CD1c-positive myeloid dendritic cell (primary cell): ENCODE data around the gene ISG20L2.

Experiments
- DNase-seq: peaks from one replicate; pipeline ENCODE4 v3.0.0-alpha.2; 2016; ENCODE audit errors: extremely low spot score

Gene ISG20L2

DNA sequence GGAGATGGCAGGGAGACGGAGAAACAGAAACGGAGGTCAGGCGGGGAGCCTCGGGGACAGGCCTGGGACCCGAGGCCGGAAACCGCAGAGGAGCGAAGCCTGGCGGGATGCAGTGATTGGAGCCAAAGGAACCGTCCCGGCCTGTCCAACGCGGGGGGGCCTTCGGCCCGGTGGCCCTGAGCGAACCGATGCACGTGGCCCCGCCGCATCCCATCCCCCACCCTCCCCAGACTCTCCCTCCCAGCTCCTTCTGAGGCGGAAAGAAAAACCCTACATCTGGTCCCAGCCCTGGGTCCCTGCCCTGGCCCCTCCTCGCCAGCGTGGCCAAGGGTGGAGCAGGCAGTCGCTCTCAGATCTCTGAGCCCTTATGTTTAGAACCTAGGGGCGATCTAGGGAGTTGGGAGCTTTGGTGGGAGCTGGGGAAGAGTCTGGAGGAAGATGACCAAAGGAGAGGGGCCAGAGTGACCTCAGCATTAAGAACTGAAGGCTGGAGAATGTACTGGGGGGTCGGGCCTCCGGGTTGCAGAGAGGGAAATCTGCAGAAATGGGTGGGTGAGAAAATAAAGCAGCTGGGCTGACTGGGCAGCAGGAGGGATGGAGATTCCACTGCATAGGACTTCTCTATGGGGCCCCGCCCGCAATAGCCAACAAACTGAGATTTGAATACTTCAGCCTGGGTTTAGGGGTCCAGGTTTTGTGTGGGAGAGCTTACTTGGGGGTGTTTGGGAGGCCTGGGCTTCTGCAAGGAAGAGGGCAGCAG, 21.7 kb downstream of the ISG20L2 start:
- no peak for DNase-seq

- DNase-seq = peak; percentile 74
Measured at GRCh38 chr1:156705918-156706656, 22.5 kb downstream of the ISG20L2 start.

DNA sequence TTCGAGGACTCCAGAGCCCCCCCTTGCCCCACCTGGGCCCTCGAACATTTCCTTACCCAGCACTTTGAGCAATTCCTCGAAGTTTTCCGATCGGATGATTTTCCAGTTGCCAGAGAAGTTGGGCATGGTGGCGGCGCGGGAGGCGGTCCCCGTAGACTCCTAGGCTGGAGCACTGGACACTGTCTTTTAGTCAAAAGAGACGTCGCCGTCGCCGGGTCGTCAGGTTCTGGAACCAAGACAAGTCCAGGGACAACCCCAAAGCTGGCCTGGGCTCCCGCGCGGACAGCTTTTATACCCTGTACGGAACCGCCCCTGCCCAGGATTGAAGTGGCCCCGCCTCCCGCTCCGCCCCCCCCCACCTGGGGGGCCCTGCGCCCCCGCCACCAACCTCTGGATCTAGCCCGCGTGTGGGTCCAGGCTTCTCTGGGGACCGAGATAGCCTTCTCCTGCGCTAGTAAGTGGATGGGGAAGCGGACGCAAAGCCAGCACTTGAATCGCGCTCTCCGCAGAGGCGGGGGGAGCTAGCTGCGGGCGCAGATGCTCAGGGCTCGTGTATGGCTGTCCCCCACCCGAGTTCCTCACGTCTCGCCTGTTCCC, 23.1 kb downstream of the ISG20L2 start, which contains the start of gene CRABP2:
Gene CRABP2 (minus strand): TSS at position 263 of the 597 bp plus-strand sequence. CDS start 137 bp downstream, at position 126.
- DNase-seq = peak; percentile 42

DNA sequence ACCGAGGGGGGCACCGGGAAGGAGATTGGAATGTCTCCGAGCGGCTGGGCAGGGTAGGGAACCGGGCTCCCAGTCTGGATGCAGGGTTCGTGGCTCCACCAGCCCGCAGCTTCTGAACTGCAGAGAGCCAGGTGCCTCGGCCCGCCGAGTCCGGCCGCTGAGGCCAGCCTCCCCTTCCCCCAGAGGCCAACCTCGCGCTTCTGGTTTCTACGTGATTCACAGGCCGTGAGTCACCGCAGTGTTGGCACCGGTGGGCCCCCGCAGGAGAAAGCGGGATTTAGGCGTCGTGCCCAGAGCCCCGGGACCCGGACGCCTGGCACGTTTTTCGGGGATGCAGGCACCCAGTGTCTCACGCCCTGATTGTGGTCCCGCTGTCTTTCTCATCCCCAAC, 23.6 kb downstream of the ISG20L2 start:
- DNase-seq = peak; percentile 62

- DNase-seq = no peak
Measured at GRCh38 chr1:156704166-156704711, 24.3 kb downstream of the ISG20L2 start.

- DNase-seq = no peak
Measured at GRCh38 chr1:156703741-156704140, 24.8 kb downstream of the ISG20L2 start.

- no peak for DNase-seq
Measured at GRCh38 chr1:156703336-156703735, 25.2 kb downstream of the ISG20L2 start.

GRCh38 chr1:156700736-156701531, 27.6 kb downstream of the ISG20L2 start:
- DNase-seq = no peak

- DNase-seq = peak; percentile 59
Measured at GRCh38 chr1:156698995-156699394, 29.6 kb downstream of the ISG20L2 start.

DNA sequence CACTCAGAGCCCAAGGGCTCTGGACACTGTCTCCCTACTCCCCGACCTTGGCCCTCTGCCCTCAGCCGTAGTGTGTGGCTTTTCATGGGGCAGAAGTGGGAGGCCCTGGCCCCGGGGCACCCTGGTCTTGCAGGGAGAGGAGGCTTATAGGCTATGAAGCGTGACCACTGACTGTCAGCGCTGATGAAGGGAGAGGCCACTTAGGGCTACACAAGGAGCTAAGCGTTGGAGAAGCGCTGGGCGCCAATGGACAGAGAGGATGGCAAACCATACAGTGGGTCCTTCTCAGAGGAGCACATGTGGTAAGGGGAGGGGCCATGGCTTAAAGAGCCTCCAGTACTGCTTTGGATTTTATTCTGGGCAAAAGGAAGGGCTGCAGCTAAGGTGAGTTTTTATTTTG, 31.1 kb downstream of the ISG20L2 start:
- no peak for DNase-seq

GRCh38 chr1:156696755-156697154, 31.8 kb downstream of the ISG20L2 start:
- no peak for DNase-seq

- DNase-seq = no peak
Measured at GRCh38 chr1:156694690-156694962, 33.9 kb downstream of the ISG20L2 start.

GRCh38 chr1:156693848-156694689, 34.5 kb downstream of the ISG20L2 start:
- DNase-seq = peak; percentile 22

DNA sequence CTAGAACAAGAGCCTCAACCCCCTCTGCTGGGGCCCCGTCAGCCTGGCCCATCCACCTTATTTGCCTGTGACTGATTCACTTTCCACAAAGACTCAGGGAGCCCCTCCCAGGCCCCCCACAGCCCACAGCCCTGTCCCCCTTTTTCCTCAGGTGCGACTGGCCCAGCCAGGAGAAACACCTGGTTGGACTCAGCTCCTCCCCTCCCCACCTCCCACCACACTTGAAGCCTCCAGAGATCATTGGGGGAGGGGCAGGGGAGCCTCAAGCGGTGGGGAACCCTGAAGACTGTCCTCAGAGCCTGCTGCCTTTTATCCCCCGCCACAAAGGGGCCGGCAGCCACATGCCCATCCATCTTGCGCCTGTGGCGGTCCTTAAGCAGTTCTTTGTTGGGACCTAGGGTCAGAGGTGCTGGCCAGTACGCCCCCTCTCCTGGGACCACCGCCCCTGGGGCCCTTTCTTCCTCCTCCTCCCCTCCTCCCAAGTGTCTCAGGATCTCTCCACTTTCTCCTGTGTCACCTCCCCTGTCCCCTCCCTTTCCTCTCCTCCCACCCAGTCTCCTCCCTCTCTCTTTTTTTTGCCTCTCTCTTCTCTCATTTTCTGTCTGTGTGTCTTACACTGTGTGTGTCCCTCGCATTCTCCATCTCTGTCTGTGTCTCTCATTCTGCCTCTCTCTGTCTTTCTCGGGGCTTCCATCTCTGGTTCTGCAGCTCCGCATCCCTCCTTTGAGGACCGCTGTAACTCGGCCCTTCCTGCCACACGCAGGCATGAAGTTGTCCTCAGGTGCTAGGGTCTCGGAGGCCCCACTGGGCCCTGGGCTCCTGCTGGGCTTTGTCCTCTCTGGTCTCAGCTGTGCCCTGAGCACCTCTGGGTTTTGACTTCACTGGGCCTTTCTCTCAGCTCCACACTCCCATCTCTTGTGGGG, 35.4 kb downstream of the ISG20L2 start:
- DNase-seq = no peak

GRCh38 chr1:156692441-156692924, 36.1 kb downstream of the ISG20L2 start:
- no peak for DNase-seq

DNA sequence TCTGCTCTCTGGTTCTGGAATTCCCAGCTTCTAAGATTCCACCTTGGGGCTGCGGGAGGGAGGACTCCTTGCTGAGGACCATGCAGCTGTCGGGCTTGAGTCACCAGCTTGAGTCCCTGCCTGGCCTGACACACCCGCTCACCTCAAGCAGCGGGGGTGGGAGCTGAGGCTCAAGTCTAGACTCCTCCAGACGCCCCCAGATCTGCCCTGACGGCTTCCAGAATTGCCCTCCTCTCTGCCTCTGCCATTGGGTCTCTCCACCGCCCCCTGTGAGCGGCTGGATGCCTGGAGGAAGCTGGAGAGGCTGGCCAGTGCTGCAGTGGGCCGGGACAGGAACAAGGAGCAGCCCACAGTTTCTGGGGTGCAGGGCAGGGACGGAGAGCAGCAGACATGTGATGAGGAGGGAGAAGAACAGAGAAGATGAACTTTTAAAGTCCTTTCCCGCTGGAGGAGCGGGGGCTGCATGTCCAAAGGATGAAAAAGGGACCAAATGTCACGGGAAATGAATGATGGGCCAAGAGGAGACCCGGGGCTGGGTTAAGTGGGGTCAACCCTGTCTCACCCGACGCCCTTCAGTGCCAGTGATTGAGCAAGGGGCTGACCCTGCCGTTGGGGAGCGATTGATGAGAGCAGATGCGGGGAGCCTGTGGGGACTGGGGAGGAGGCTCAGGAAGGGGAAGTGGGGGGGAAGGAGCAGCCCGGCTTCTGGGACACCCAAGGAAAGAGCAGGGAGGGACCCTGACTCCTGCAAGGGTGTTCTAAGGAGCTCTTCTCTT, 36.7 kb downstream of the ISG20L2 start:
- DNase-seq = peak; percentile 89

- DNase-seq = no peak
Measured at GRCh38 chr1:156691191-156691590, 37.4 kb downstream of the ISG20L2 start.

DNA sequence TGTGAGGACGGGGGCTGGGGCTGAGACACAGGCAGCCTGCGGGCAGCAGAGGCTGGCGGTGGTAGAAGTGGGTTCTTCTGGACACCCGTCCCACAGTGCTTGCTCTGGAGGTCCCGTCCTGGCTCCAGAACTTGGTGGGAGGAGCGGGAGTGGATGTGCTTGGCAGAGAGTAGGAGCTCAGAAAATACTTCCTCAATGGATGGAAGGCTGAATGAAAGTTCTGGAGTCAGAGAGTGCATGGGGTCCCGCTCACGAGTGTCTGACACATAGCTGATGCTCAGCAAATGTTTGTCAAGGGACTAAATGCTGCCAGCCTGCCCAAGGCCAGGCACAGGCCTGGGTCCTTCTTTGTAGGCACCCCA, 37.9 kb downstream of the ISG20L2 start:
- peak; percentile 42 for DNase-seq
